HG03045 (cell line): ENCODE results near the gene XDH.

ENCODE experiments used
- ATAC-seq: cut with Tn5 transposase; IDR thresholded peaks from one replicate; pipeline ENCODE4 v1.9.1; 2021; ENCODE audit warnings: mild to moderate bottlenecking, moderate library complexity; ENCODE audit not compliant: unreplicated experiment

The XDH gene

GRCh38 chr2:31404302-31404701 is 10.2 kb downstream of the XDH start:
- no peak for ATAC-seq

GRCh38 chr2:31402388-31402787 is 12.2 kb downstream of the XDH start:
- no peak for ATAC-seq

GRCh38 chr2:31401580-31401979 is 13.0 kb downstream of the XDH start:
- ATAC-seq: no peak

GRCh38 chr2:31398881-31399280 is 15.7 kb downstream of the XDH start:
- ATAC-seq: no peak

GRCh38 chr2:31397094-31397493 is 17.4 kb downstream of the XDH start:
- no peak for ATAC-seq

GRCh38 chr2:31390324-31390723 is 24.2 kb downstream of the XDH start:
- ATAC-seq: no peak

GRCh38 chr2:31388736-31389135 is 25.8 kb downstream of the XDH start:
- no peak for ATAC-seq

- no peak for ATAC-seq
Observed at GRCh38 chr2:31387850-31388249, 26.7 kb downstream of the XDH start.

- ATAC-seq: no peak
Observed at GRCh38 chr2:31386648-31387047, 27.9 kb downstream of the XDH start.

GRCh38 chr2:31386172-31386571 is 28.4 kb downstream of the XDH start:
- no peak for ATAC-seq

GRCh38 chr2:31384771-31385276 is 29.7 kb downstream of the XDH start:
- no peak for ATAC-seq

GRCh38 chr2:31384351-31384750 is 30.2 kb downstream of the XDH start:
- ATAC-seq: no peak

- no peak for ATAC-seq
Observed at GRCh38 chr2:31383471-31384153, 30.9 kb downstream of the XDH start.

- no peak for ATAC-seq
Observed at GRCh38 chr2:31382452-31383120, 32.0 kb downstream of the XDH start.

- no peak for ATAC-seq
Observed at GRCh38 chr2:31381601-31382000, 32.9 kb downstream of the XDH start.

GRCh38 chr2:31380243-31380642 is 34.3 kb downstream of the XDH start:
- no peak for ATAC-seq

GRCh38 chr2:31379747-31380146 is 34.8 kb downstream of the XDH start:
- no peak for ATAC-seq

GRCh38 chr2:31378791-31379501 is 35.6 kb downstream of the XDH start:
- no peak for ATAC-seq

- ATAC-seq: no peak
Observed at GRCh38 chr2:31378389-31378788, 36.2 kb downstream of the XDH start.

- no peak for ATAC-seq
Observed at GRCh38 chr2:31373127-31373526, 41.4 kb downstream of the XDH start.

GRCh38 chr2:31372097-31372496 is 42.4 kb downstream of the XDH start:
- ATAC-seq: no peak

- no peak for ATAC-seq
Observed at GRCh38 chr2:31371691-31372090, 42.9 kb downstream of the XDH start.
